HG03378 (cell line): ENCODE measurements around the gene ZBTB7A.

Experiments
- ATAC-seq: cut with Tn5 transposase; IDR thresholded peaks from one replicate; pipeline ENCODE4 v1.9.1; 2021; ENCODE audit warnings: mild to moderate bottlenecking, moderate library complexity; ENCODE audit not compliant: unreplicated experiment

ZBTB7A gene

DNA sequence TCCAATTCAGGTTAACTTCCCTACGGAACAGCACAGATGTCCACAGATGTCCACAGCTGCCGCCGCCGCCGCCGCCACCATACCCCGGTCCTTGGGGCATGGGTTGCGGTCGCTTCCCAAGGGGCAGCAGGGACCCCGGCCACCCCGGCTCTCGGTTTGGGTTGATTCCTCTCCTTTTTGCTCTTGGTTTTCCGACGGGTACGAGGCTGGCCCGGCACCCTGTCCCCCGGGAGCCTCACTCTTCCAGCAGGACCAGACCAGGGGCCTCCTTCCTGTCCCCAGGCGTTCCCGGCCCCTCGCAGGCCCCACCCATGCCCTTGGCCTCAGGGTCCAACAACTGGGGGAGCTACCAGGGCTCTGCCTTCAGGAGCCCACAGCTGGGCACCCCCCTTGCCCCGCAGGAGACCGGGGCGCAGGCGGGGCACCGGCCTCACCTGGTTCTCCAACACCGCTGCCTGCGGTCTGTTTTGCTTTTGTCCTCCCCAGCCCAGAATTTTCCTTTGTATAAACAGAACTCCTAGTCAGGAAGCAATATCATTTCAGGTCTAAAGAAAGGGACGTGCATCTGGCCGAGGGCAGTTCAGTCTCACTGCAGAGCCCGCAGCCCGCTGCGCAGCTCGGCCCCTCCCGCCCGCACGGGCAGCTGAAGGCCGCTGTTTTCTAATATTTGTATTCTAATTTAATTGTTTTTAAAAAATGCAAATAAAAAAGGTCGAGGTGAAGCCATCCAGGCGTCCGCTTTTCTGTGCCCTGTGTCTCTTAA is 27.9 kb downstream of the ZBTB7A start:
- ATAC-seq: no peak

DNA sequence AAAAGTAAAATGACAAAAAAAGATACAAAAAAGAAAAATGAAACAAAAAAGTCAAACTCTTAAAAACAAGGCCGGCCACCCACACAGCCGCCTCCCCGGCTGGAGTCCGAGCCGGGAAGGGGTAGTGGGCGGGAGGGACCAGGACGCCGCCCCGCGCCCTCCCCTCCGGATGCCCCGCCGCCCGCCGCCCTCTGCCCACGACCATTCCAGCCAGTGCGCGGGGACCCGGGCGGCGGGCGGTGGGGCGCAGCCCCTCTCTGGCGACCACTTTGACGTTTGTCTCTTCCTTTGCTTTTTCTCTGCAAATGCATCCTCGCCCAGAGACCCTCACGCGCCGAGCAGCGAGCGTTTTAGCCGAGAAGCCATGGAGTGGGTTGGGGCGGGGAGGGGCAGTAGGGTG is 28.6 kb downstream of the ZBTB7A start:
- no peak for ATAC-seq

DNA sequence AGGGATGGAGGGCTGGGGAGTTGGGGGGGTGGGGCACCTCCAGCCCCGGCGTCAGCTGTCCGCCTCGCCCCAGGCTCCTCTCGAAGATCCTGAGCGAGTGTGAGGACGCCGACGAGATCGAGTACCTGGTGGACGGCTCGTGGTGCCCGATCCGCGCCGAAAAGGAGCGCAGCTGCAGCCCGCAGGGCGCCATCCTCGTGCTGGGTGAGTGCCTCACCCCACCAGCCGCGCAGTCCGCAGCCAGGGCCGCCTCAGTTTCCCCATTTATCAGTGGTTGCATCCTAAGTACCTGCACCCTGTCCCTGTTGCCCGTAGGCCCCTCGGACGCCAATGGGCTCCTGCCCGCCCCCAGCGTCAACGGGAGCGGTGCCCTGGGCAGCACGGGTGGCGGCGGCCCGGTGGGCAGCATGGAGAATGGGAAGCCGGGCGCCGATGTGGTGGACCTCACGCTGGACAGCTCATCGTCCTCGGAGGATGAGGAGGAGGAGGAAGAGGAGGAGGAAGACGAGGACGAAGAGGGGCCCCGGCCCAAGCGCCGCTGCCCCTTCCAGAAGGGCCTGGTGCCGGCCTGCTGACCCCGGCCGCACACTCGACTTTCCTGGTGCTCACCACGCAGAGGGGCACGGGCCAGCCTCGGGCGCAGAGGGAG is 29.3 kb downstream of the ZBTB7A start:
- ATAC-seq: no peak

DNA sequence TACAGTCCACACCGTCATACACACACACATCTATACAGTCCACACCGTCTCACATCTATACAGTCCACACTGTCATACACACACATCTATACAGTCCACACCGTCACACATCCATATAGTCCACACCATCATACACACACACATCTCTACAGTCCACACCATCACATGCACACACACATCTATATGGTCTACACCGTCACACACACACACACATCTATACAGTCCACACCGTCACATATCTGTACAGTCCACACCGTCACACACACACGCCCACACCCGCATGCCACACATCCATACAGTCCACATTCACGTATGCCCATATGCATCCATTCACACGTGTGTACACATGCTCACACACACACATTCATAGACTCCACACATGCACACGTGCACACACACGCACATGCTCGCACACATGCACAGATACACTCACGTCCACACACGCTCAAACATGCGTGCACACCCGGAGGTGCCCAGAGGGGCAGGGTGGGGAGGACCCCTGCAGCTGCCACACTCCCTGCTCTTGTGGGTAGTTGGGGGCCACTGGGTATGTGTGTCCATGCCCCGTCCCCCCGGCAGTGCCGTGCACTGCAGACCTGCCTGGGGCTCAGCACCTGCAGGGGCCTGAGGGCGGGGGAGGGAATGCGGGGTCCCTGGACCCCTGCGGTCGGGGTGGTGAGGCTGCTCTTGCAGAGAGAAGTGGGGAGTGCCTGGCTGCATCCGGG is 30.0 kb downstream of the ZBTB7A start:
- no peak for ATAC-seq

DNA sequence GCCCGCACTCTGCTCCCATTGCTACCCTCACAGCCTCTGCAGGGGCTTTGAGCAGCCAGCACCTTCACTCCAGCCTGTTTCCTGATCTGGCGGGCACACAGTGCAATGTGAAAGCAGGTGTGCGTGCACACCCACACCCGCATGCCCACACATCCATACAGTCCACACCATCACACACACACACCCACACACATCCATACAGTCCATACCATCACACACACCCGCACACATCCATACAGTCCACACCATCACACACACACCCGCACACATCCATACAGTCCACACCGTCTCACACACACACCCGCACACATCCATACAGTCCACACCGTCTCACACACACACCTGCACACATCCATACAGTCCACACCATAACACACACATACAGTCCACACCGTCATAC is 31.1 kb downstream of the ZBTB7A start:
- ATAC-seq: no peak

DNA sequence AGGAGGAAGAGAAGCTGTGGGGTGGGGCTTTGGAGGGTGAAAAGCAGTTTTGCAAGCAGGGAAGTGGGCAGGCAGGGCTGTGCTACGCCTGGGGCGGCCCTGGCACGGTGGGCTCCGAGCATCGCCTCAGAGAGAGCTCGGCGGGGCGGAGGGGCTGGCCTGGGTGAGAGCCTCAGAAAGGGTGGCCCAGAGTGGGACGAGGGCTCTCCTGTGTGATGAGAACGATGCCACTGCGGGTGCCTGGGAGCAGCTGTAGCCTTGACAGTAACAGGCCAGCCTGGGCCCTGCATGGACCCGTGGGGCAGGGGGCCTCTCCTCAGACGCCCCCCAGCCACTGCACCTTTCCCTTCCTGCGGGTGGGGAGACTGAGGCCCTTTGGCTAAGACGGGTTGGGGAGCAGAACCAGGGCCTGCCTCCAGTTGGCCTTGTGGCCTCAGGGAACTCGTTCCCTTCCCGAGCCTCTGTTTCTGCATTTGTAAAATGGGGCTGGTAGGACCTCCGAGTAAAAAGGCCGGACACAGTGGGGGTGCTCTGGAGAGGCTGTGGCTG is 31.6 kb downstream of the ZBTB7A start:
- no peak for ATAC-seq

DNA sequence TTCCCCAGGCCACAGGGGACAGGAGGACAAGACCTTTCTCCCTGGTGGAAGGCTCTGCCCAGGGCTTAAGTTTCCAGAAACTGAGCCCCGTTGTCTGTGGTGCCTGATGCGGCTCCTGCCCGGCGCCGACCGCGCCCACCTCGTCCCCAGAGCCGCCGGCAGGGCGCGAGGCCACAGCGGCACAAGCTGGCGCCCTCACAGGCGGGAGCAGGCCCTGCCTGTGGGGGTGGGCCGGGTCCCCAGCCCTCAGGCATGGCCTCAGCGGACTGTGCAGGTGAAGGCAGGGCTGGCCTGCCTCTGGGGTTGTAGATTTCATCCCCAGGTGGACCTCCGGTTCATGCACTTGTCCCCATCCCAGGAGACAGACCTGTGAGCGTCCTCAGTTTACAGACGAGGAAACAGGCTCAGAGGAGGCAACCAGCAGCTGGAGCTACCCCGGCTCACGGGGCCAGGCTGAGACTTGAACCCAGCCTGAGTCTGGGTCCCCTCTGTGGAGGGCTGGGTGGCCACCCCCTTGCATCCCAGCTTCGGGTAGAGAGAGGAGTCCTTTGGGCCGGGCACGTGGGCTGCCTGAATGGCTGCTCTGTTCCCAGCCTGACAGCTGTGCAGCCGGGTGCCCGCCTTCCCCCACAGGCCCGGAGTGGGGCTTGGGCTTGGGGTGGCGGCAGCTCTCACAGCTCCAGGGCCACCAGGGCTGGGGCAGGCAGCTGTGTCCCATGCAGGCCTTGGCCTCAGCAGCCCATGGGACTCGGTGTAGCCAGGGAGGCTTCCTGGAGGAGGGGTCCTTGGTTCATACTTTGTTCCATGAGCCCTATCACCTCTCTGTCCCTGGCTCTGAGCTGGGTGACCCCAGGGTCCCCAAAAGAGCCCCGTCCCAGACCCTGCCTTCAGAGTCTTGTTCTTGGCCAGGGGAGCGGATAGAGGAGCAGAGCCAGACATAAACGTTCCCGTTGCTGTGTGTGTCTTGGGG is 32.4 kb downstream of the ZBTB7A start:
- ATAC-seq: no peak

DNA sequence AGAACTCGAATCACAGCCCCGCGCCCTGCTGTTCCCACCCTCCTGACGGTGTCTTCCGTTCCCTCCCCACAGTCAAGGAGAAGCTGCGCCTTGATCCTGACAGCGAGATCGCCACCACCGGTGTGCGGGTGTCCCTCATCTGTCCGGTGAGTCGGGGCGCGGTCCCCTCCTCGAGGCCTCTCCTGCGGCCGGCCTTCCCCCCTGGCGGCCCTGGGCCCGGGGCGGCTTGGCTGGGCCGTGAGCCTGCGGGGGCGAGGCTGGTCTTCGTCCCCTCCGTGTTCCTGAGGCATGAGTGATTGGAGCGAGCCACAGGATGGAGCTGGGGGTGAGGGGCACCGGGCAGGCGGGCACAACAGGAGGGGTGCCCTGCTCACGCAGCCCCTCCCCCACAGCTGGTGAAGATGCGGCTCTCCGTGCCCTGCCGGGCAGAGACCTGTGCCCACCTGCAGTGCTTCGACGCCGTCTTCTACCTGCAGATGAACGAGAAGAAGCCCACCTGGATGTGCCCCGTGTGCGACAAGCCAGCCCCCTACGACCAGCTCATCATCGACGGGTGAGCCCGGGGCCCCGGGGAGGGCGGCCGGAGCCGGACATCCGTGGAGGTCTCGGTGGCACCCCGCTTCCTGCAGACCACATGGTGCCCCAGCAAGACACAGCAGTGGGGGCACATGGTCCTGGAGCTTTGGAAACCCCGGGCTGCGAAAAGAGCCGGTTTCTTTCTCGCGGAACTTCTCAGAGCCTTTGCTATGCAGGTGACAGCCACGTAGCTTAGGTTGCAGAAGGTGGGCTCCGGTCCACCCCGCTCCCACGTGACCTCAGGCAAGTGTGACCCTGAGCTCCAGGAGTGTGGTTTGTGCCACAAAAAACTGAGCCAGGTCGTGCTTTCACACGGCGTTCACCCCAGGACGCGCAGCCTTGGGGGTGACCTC is 33.4 kb downstream of the ZBTB7A start:
- ATAC-seq: no peak

DNA sequence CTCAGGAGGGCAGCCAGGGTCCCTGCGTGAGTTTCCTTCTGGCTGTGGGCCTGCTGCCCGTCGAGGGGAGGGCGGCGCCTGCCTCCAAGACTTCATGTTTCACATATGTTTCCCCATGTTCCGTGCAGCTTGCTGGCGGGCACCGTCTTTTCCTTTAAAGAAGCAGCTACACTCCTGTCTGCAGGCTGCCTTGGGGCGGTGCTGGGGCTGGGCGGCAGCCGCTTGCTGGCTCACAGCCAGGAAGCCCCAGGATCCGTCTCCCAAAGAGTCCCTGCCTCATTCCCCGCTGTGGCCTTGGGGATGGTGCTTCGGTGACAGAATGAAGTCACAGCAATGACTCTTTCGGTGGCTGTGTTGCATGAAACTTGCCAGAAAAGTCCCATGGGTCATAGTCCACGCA is 34.3 kb downstream of the ZBTB7A start:
- no peak for ATAC-seq

DNA sequence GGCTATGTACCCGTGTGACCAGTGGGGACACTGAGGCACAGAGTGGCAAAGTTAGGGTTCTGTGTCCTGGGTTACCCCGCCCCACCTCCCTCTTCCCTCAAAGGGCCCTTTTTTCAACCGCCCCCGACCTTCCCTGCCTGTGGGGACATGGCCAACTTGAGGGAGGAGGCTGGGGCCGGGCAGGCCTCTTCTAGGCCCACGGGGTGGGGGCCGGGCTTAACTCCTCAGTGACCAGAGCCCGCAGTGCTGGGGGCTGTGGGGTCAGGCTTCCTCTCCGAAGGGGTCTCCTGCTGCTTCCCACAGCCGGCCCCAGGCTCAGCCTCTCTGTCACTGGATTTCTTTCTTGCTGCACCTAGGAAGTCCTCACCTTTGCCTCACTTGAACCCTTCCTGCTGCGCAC is 35.3 kb downstream of the ZBTB7A start:
- no peak for ATAC-seq

DNA sequence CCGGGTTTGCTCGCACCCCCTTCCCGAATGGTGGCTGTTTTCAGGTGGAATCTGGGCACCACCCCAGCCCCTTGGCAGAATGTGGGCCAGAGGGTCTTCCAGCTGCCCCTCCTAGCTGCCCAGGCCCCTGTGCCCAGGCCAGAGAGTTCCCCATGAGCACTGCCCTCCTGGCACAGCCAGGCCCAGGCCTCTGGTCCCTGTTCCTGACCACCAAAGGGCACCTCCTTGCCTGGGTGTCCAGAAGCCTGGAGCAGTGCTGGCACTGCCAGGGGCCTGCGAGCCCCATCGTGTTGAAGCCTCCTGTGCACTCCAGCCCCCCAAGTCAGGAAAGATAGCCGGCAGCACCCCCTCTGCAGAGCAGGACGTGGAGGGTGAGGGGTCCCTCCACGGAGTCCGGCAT is 35.7 kb downstream of the ZBTB7A start:
- no peak for ATAC-seq

DNA sequence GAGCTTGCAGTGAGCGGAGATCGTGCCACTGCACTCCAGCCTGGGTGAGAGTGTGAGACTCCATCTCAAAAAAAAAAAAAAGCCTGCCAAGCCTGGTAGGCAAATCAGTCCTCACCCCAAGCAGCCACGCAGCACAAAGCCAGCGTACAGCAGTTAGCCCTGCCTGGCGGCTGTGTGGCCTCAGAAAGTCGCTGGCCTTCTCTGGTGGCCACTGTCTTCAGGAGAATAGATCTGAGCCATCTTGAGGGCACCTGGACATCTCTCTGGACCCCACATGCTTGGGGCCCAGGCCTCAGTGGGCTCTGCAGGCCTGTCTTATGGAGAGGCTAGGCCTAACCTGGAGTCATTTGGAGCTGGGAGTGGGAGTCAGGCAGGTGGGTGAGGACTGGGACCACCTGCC is 36.1 kb downstream of the ZBTB7A start:
- ATAC-seq: no peak

DNA sequence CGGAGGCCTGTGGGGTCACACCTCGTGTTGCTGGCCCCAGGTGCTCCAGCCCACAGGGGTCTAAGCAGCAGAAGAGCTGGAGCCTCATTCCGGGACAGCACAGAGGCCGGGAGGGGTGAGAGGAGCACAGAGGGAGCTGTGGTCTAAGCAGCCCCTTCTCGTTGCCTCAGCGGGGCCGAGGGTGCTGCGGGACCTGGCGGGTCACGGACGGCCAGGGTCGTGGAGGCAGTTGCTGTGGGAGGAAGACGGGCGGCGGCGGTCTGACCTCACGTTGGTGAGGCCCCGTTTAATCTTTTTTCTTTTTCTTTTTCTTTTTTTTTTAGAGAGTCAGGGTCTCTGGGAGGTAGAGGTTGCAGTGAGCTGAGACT is 37.5 kb downstream of the ZBTB7A start:
- ATAC-seq: no peak

DNA sequence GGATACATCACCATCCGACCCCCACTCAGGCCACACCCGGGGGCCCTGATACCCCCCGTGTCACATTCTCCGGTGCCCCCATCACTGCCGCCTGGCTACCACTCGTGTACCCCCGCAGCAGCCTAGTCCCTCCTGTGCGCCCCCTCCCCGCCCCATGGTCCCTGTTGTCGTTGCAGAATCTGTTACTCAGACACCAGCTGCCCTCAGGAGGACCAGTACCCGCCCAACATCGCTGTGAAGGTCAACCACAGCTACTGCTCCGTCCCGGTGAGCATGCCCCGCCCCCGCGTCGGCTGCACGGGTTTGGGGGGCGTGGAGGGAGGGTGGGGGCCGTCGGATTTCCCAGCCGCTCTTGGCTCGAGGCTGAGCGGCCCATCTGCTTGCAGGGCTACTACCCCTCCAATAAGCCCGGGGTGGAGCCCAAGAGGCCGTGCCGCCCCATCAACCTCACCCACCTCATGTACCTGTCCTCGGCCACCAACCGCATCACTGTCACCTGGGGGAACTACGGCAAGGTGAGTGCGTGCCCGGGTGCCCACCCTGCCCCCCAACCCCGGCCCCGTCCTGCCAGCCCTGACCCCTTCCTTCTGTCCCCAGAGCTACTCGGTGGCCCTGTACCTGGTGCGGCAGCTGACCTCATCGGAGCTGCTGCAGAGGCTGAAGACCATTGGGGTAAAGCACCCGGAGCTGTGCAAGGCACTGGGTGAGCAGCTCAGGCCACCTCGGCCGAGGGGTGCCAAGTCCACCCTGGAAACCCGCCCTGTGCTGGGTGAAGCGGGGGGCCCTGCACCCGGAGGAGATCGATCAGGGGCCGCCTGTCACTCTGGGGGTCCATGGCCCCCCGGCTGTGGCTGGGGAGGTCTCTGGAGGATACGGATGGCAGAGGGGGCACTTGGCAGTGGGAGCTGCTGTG is 38.1 kb downstream of the ZBTB7A start:
- ATAC-seq: no peak

DNA sequence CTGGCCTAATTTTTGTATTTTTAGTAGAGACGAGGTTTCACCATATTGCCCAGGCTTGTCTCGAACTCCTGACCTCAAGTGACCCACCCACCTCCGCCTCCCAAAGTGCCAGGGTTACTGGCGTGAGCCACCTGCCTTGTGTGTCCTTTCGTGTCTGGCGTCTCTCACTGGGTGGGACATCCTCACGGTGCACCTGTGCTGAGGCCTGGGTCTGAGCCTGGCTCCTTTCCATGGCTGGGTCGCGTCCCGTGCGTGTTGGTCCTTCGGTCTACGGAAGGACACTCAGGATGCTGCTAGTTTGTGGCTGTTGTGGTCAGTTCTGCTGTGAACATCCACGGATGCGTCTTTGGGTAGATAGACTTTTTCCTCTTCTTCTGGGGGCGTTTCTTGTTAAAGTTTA is 39.6 kb downstream of the ZBTB7A start:
- no peak for ATAC-seq

DNA sequence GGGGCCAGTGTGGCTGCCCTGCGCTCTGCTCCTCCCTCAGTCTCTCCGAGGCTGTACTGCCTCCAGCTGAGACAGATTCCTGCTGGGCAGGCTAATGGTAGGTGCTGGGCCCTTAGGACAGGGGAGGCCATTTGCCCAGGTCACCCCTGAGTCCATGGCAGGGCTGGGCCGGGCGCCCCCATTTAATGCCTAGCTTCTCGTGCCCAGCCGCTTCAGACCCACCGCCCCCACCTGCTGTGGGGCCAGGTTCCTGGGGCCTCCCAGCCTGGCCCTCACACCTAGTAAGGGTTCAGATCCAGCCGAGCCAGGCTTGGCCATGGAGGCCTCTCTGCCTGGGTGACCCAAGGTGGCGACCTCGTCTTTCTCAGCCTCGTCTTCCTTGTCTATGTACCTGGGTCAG is 41.4 kb downstream of the ZBTB7A start:
- ATAC-seq: no peak

DNA sequence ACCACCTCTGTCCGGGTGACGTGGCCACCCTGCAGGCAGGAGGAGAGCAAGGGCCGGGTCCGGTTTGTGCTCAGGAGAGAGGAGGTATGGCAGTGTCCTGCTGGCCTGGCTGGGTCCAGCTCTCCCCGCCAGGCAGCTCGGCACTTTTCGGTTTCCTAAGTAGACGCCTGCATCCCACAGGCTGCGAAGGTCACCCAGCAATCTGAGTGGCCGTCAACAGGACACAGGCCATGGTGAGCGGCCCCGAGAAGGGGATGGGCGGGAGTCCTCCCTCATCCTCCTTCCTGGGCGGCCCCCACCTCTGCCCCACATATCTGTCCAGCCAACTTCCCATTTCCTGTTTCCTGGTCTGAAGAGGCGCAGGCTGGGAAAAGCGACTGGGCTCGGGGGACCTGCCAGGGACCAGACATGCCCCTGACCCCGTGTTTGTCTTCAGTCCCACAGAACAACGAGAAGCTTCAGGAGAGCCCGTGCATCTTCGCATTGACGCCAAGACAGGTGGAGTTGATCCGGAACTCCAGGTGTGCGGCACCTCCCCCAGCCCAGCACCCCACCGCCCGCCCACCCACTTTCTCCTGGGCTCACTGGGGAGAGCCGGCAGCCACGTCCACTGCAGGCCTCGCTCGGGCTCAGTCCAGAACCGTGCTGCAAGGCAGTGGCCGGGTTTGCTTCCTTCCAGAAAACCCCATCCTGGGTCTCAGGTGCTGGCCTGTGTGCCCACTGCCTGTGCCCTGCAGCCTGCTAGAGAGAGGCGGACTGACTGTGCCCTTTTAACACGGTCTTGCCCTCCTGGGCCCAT is 42.9 kb downstream of the ZBTB7A start:
- ATAC-seq: no peak

DNA sequence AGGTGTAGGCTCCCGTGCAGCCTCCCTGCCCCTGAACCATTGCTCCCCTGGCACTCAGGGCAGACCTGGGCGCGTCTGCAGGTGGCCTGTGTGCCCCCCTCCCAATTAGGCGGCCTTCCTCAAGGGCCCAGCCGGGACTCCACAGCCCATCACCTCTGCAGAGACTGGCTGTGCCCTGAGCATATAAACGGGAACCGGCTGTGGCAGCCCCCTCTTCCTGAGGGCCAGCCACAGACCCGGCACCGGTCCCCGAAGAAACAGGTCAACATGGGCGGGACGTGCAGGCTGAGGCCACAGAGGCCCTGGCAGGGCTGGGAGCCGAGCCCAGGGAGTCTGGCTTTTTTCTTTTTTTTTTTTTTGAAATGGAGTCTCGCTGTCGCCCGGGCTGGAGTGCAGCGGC is 47.1 kb downstream of the ZBTB7A start:
- ATAC-seq: no peak
